HEK293 (cell line): ENCODE results near the gene MACROH2A2.
A peak's percentile ranks its signal among the peaks of the same experiment; 100 is the strongest.

Source experiments
- CTCF ChIA-PET: fragments of 350-600 bp; formaldehyde crosslinking; extraction: SDS; loops from one replicate; lab custom pipeline; 2021; ENCODE audit warnings: antibody characterized with exemption; lab: Yijun Ruan, JAX
- POLR2A ChIA-PET: fragments of 300-600 bp; formaldehyde crosslinking; extraction: SDS; loops from one replicate; lab custom pipeline; 2020; ENCODE audit warnings: antibody characterized with exemption, inconsistent platforms; lab: Yijun Ruan, JAX
- H3K27ac ChIP-seq: fragments of 200-500 bp; sonication (Bioruptor generic); 2 replicates; pipeline ENCODE4 v1.5.1; 2014; ENCODE audit warnings: low read depth, low read length, control low read depth, inconsistent platforms; ENCODE audit errors: extremely low read depth
- H3K36me3 ChIP-seq, 2 experiments: fragments of 200-500 bp in 1 of 2; sonication (Bioruptor generic) in 1 of 2; 1 replicate in 1 of 2; 2 replicates in 1 of 2; pipeline ENCODE4 v1.5.1; 2014 to 2017; ENCODE audit warnings: inconsistent platforms in 2 of 2, low read length in 2 of 2; ENCODE audit not compliant: control insufficient read depth in 2 of 2, insufficient read depth in 1 of 2
- H3K4me1 ChIP-seq: fragments of 200-500 bp; sonication (Bioruptor generic); 2 replicates; pipeline ENCODE4 v1.5.1; 2014; ENCODE audit warnings: mild to moderate bottlenecking, low read length, inconsistent platforms; ENCODE audit not compliant: control insufficient read depth, insufficient read depth
- H3K4me3 ChIP-seq: 2 replicates; pipeline ENCODE4 v1.5.1; 2011; ENCODE audit warnings: low read depth, mild to moderate bottlenecking, control low read depth, low read length, moderate library complexity
- H3K9me3 ChIP-seq: fragments of 200-500 bp; sonication (Bioruptor generic); 2 replicates; pipeline ENCODE4 v1.5.1; 2014; ENCODE audit warnings: low read depth, low read length, inconsistent platforms; ENCODE audit not compliant: control insufficient read depth, insufficient read depth
- GLI2 ChIP-seq: fragments of 450-650 bp; formaldehyde crosslinking; IDR thresholded peaks from 2 replicates; pipeline ENCODE4; 2017; ENCODE audit warnings: missing biosample characterization, missing genetic modification characterization, low read depth, borderline replicate concordance
- KLF7 ChIP-seq: fragments of 450-650 bp; formaldehyde crosslinking; IDR thresholded peaks from 2 replicates; pipeline ENCODE4 v1.5.1; 2016; ENCODE audit warnings: missing biosample characterization, missing genetic modification characterization, borderline replicate concordance
- ZBTB26 ChIP-seq: fragments of 450-650 bp; formaldehyde crosslinking; optimal IDR thresholded peaks from 2 replicates; pipeline ENCODE3; 2016; ENCODE audit warnings: missing biosample characterization, mild to moderate bottlenecking, missing genetic modification characterization
- ZBTB8A ChIP-seq: fragments of 450-650 bp; formaldehyde crosslinking; IDR thresholded peaks from 2 replicates; pipeline ENCODE4 v1.5.1; 2016; ENCODE audit warnings: missing biosample characterization, missing genetic modification characterization
- ZNF175 ChIP-seq: fragments of 450-650 bp; formaldehyde crosslinking; IDR thresholded peaks from 2 replicates; pipeline ENCODE4 v1.5.1; 2016; ENCODE audit warnings: missing biosample characterization, missing genetic modification characterization
- ZNF18 ChIP-seq: fragments of 450-650 bp; formaldehyde crosslinking; IDR thresholded peaks from 2 replicates; pipeline ENCODE4 v1.5.1; 2016; ENCODE audit warnings: missing biosample characterization, missing genetic modification characterization
- ZNF223 ChIP-seq: fragments of 450-650 bp; formaldehyde crosslinking; IDR thresholded peaks from 2 replicates; pipeline ENCODE4 v1.5.1; 2016; ENCODE audit warnings: missing biosample characterization, missing genetic modification characterization
- ZNF48 ChIP-seq: fragments of 450-650 bp; formaldehyde crosslinking; IDR thresholded peaks from 2 replicates; pipeline ENCODE4 v1.5.1; 2016; ENCODE audit warnings: missing biosample characterization, missing genetic modification characterization
- ZNF544 ChIP-seq: fragments of 450-650 bp; formaldehyde crosslinking; IDR thresholded peaks from 2 replicates; pipeline ENCODE4 v1.5.0; 2017; ENCODE audit warnings: missing biosample characterization, missing genetic modification characterization
- ZNF571 ChIP-seq: fragments of 450-650 bp; formaldehyde crosslinking; IDR thresholded peaks from 2 replicates; pipeline ENCODE4 v1.5.0; 2017; ENCODE audit warnings: missing biosample characterization, missing genetic modification characterization
- ZSCAN4 ChIP-seq: fragments of 450-650 bp; formaldehyde crosslinking; IDR thresholded peaks from 2 replicates; pipeline ENCODE4 v1.5.1; 2017; ENCODE audit warnings: missing biosample characterization, missing genetic modification characterization
- ZXDB ChIP-seq: fragments of 450-650 bp; formaldehyde crosslinking; IDR thresholded peaks from 2 replicates; pipeline ENCODE4 v1.5.1; 2016; ENCODE audit warnings: missing biosample characterization, missing genetic modification characterization
- TF ChIP-seq, protein P1 (sequence below): fragments of 450-650 bp; formaldehyde crosslinking; IDR thresholded peaks from 2 replicates; pipeline ENCODE4 v1.5.1; 2016; ENCODE audit warnings: missing biosample characterization, missing genetic modification characterization
- TF ChIP-seq, protein P2 (sequence below): fragments of 450-650 bp; formaldehyde crosslinking; IDR thresholded peaks from 2 replicates; pipeline ENCODE4 v1.5.1; 2017; ENCODE audit warnings: missing biosample characterization, missing genetic modification characterization

Gene MACROH2A2

DNA sequence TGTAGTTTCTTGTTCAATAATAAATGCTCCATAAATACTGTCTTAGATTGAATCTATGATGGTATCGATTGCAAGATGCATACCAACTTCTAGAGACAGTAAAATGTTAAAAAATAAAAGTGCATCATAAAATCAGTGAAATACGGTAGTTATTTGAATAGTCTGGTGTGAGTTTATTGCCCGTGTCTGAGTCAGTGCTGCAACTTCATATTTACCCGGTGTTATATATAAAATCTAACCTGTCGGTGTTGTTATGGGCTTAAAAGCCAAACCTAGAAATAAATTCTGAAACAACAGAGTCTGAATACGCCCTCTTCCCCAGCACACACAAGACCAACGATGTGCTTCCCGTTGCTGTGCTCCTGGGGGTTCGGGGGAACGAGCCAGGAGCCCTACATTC lies 16.3 kb downstream of the MACROH2A2 start (continued):
- TF ChIP-seq, protein P1, sequence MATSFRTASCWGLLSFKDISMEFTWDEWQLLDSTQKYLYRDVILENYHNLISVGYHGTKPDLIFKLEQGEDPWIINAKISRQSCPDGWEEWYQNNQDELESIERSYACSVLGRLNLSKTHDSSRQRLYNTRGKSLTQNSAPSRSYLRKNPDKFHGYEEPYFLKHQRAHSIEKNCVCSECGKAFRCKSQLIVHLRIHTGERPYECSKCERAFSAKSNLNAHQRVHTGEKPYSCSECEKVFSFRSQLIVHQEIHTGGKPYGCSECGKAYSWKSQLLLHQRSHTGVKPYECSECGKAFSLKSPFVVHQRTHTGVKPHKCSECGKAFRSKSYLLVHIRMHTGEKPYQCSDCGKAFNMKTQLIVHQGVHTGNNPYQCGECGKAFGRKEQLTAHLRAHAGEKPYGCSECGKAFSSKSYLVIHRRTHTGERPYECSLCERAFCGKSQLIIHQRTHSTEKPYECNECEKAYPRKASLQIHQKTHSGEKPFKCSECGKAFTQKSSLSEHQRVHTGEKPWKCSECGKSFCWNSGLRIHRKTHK (tag by site-specific recombination): no peak
- TF ChIP-seq, protein P2, sequence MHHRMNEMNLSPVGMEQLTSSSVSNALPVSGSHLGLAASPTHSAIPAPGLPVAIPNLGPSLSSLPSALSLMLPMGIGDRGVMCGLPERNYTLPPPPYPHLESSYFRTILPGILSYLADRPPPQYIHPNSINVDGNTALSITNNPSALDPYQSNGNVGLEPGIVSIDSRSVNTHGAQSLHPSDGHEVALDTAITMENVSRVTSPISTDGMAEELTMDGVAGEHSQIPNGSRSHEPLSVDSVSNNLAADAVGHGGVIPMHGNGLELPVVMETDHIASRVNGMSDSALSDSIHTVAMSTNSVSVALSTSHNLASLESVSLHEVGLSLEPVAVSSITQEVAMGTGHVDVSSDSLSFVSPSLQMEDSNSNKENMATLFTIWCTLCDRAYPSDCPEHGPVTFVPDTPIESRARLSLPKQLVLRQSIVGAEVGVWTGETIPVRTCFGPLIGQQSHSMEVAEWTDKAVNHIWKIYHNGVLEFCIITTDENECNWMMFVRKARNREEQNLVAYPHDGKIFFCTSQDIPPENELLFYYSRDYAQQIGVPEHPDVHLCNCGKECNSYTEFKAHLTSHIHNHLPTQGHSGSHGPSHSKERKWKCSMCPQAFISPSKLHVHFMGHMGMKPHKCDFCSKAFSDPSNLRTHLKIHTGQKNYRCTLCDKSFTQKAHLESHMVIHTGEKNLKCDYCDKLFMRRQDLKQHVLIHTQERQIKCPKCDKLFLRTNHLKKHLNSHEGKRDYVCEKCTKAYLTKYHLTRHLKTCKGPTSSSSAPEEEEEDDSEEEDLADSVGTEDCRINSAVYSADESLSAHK (tag by site-specific recombination): no peak
- TF ChIP-seq ZNF48 (tag by site-specific recombination): no peak
- TF ChIP-seq ZNF18 (tag by site-specific recombination): no peak
- TF ChIP-seq GLI2 (tag by site-specific recombination): no peak
- TF ChIP-seq ZNF544: no peak

GRCh38 chr10:70069346-70069745 lies 16.7 kb downstream of the MACROH2A2 start:
- ChIA-PET POLR2A (no interaction called here), CTCF (no interaction called here)
- H3K4me1 ChIP-seq: no peaks in the 10 kb centered on the region
- no peaks in the 10 kb centered on the region for H3K9me3 ChIP-seq
- H3K36me3 ChIP-seq: no peaks in the 10 kb centered on the region
- TF ChIP-seq KLF7: no peak
- H3K27ac ChIP-seq: no peak overlapping the region
- H3K4me3 ChIP-seq: no peak overlapping the region

GRCh38 chr10:70070834-70071233 lies 18.2 kb downstream of the MACROH2A2 start:
- no peaks in the 10 kb centered on the region for H3K9me3 ChIP-seq
- H3K4me1 ChIP-seq: no peaks in the 10 kb centered on the region
- H3K36me3 ChIP-seq: peaks cover 0 to 7% of the 10 kb centered on the region in 2 experiments; a peak in 1 of 3 replicates
- no peak overlapping the region for H3K27ac ChIP-seq
- ChIA-PET POLR2A (no interaction called here), CTCF (no interaction called here)
- H3K4me3 ChIP-seq: no peak overlapping the region
- no peak for TF ChIP-seq ZBTB8A (tag by site-specific recombination)
- no peak for TF ChIP-seq ZXDB (tag by site-specific recombination)
- TF ChIP-seq ZSCAN4 (tag by site-specific recombination): peak; percentile 61
- TF ChIP-seq ZBTB26 (tag by site-specific recombination): peak; percentile 20
- TF ChIP-seq GLI2 (tag by site-specific recombination): no peak
- no peak for TF ChIP-seq ZNF223 (tag by site-specific recombination)
- TF ChIP-seq ZNF571: no peak
- TF ChIP-seq ZNF175: no peak
